SU-DHL-6 (cell line): Measurements from ENCODE around the gene ZNF189.

Experiments used
- EZH2phosphoT487 ChIP-seq: fragments of 200-600 bp; sonication (generic), shearing (Covaris generic); conservative IDR thresholded peaks from 2 replicates; pipeline ENCODE4 v1.6.1; 2018; ENCODE audit warnings: mild to moderate bottlenecking, antibody characterized with exemption, low read length, moderate library complexity, mixed read lengths
- TF ChIP-seq, protein P1 (sequence below): fragments of 200-600 bp; sonication (generic); IDR thresholded peaks from one replicate; pipeline ENCODE4 v1.5.1; 2017; ENCODE audit warnings: antibody characterized with exemption, mild to moderate bottlenecking, low read length, moderate library complexity; ENCODE audit not compliant: insufficient read depth, poor library complexity, severe bottlenecking

DNA sequence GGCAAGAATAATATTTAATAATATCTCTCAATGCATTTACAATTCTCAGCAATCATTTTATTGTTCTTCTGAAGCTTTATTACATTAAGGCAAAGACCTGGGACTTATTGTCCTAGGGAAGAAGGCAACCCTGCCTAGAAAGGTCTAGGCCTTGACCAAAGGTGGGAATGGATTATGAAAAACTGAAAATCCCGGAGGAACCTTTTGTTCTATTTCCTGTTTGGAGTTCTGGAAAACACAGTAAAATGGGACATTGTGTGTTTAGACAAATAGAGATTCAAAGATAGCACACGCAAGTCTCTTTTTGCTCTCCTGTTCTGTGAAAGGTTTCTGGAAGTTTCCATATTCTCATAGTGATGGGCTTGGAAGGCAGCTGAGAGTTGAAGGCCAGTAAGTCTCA is 45.0 kb upstream of the ZNF189 start:
- TF ChIP-seq, protein P1, sequence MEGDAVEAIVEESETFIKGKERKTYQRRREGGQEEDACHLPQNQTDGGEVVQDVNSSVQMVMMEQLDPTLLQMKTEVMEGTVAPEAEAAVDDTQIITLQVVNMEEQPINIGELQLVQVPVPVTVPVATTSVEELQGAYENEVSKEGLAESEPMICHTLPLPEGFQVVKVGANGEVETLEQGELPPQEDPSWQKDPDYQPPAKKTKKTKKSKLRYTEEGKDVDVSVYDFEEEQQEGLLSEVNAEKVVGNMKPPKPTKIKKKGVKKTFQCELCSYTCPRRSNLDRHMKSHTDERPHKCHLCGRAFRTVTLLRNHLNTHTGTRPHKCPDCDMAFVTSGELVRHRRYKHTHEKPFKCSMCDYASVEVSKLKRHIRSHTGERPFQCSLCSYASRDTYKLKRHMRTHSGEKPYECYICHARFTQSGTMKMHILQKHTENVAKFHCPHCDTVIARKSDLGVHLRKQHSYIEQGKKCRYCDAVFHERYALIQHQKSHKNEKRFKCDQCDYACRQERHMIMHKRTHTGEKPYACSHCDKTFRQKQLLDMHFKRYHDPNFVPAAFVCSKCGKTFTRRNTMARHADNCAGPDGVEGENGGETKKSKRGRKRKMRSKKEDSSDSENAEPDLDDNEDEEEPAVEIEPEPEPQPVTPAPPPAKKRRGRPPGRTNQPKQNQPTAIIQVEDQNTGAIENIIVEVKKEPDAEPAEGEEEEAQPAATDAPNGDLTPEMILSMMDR = no peak
- no peak for TF ChIP-seq EZH2phosphoT487
